DMS153 (cell line): ENCODE results near the gene TRAPPC3.

Experiments
- DNase-seq: peaks from one replicate; lab custom pipeline; 2025; lab: John Stamatoyannopoulos, UW

The TRAPPC3 gene

GRCh38 chr1:36151134-36151844, 2.0 kb upstream of the TRAPPC3 start:
- DNase-seq = no peak

GRCh38 chr1:36150296-36151133, 1.2 kb upstream of the TRAPPC3 start:
- DNase-seq = peak; percentile 95

- no peak for DNase-seq
Observed at GRCh38 chr1:36149973-36150295, 648 bp upstream of the TRAPPC3 start.

GRCh38 chr1:36148821-36149236, 457 bp downstream of the TRAPPC3 start:
- no peak for DNase-seq

GRCh38 chr1:36144413-36144812, 4.9 kb downstream of the TRAPPC3 start:
- no peak for DNase-seq

GRCh38 chr1:36143424-36143823, 5.9 kb downstream of the TRAPPC3 start:
- no peak for DNase-seq

GRCh38 chr1:36142121-36142520, 7.2 kb downstream of the TRAPPC3 start:
- no peak for DNase-seq

GRCh38 chr1:36139521-36139920, 9.8 kb downstream of the TRAPPC3 start:
- no peak for DNase-seq

GRCh38 chr1:36137776-36138175, 11.5 kb downstream of the TRAPPC3 start:
- DNase-seq = no peak

- DNase-seq = no peak
Observed at GRCh38 chr1:36137226-36137625, 12.1 kb downstream of the TRAPPC3 start.

- no peak for DNase-seq
Observed at GRCh38 chr1:36136535-36136934, 12.8 kb downstream of the TRAPPC3 start.

GRCh38 chr1:36135796-36136195, 13.5 kb downstream of the TRAPPC3 start:
- no peak for DNase-seq

- no peak for DNase-seq
Observed at GRCh38 chr1:36135330-36135667, 14.0 kb downstream of the TRAPPC3 start.

GRCh38 chr1:36134505-36135329, 14.6 kb downstream of the TRAPPC3 start:
- no peak for DNase-seq

- DNase-seq = no peak
Observed at GRCh38 chr1:36134031-36134430, 15.3 kb downstream of the TRAPPC3 start.

GRCh38 chr1:36133484-36133883, 15.8 kb downstream of the TRAPPC3 start:
- peak; percentile 59 for DNase-seq

GRCh38 chr1:36132029-36132428, 17.3 kb downstream of the TRAPPC3 start:
- no peak for DNase-seq

GRCh38 chr1:36128905-36129206, 20.4 kb downstream of the TRAPPC3 start:
- DNase-seq = no peak

- no peak for DNase-seq
Observed at GRCh38 chr1:36128126-36128904, 21.0 kb downstream of the TRAPPC3 start.

GRCh38 chr1:36126797-36127500, 22.3 kb downstream of the TRAPPC3 start:
- no peak for DNase-seq

GRCh38 chr1:36126005-36126716, 23.1 kb downstream of the TRAPPC3 start:
- no peak for DNase-seq
